ENCODE measurements around the gene RAB33A.

RAB33A gene

GRCh38 chrX:130162094-130162735 is 9.5 kb upstream of the RAB33A start:
- no peak overlapping the region for H3K9ac ChIP-seq (ENCODE audit: insufficient read length, low read depth)
- TF ChIP-seq YY1 (IDR thresholded peaks at IDR 0.05; ENCODE audit: insufficient read depth, insufficient read length) (no peak), SUZ12 (IDR thresholded peaks at IDR 0.05; ENCODE audit: extremely low read depth, insufficient read depth, insufficient read length) (no peak), ZNF274 (IDR thresholded peaks at IDR 0.05; ENCODE audit: low read depth, low read length) (no peak)
- DNase-seq (ENCODE audit: low read depth, low spot score), result no peak
- H3K9me3 ChIP-seq (ENCODE audit: insufficient read depth, low read length), result no peaks in the 10 kb centered on the region
- H3K36me3 ChIP-seq (ENCODE audit: insufficient read depth, insufficient read length, low read length), result no peaks in the 10 kb centered on the region
- H3K27me3 ChIP-seq (ENCODE audit: insufficient read depth, insufficient read length), result no peaks in the 10 kb centered on the region
- H3K4me3 ChIP-seq (ENCODE audit: insufficient read length, low read depth), result no peak overlapping the region
- no peaks in the 10 kb centered on the region for H3K4me1 ChIP-seq (ENCODE audit: insufficient read depth, insufficient read length)

GRCh38 chrX:130163398-130163797 is 8.4 kb upstream of the RAB33A start:
- no peak for DNase-seq (ENCODE audit: low read depth, low spot score)
- TF ChIP-seq YY1 (IDR thresholded peaks at IDR 0.05; ENCODE audit: insufficient read depth, insufficient read length) (no peak), SUZ12 (IDR thresholded peaks at IDR 0.05; ENCODE audit: extremely low read depth, insufficient read depth, insufficient read length) (no peak), ZNF274 (IDR thresholded peaks at IDR 0.05; ENCODE audit: low read depth, low read length) (no peak)
- Histone ChIP-seq H3K27me3 (ENCODE audit: insufficient read depth, insufficient read length) (no peaks in the 10 kb centered on the region), H3K4me1 (ENCODE audit: insufficient read depth, insufficient read length) (no peaks in the 10 kb centered on the region), H3K36me3 (ENCODE audit: insufficient read depth, insufficient read length, low read length) (no peaks in the 10 kb centered on the region), H3K9me3 (ENCODE audit: insufficient read depth, low read length) (no peaks in the 10 kb centered on the region), H3K9ac (ENCODE audit: insufficient read length, low read depth) (no peak overlapping the region), H3K4me3 (ENCODE audit: insufficient read length, low read depth) (no peak overlapping the region)

- TF ChIP-seq SUZ12 (IDR thresholded peaks at IDR 0.05; ENCODE audit: extremely low read depth, insufficient read depth, insufficient read length), result no peak
- no peak for TF ChIP-seq ZNF274 (IDR thresholded peaks at IDR 0.05; ENCODE audit: low read depth, low read length)
- no peak for TF ChIP-seq YY1 (IDR thresholded peaks at IDR 0.05; ENCODE audit: insufficient read depth, insufficient read length)
Measured at GRCh38 chrX:130165181-130165702, 6.5 kb upstream of the RAB33A start.

GRCh38 chrX:130165703-130166502 is 5.9 kb upstream of the RAB33A start, which contains the start of gene AIFM1:
Gene AIFM1, minus strand, starts transcription at chrX:130165841. Its CDS starts 185 bp downstream, at chrX:130165656.
- Histone ChIP-seq H3K27me3 (ENCODE audit: insufficient read depth, insufficient read length) (peaks cover 4% of the 10 kb centered on the region), H3K9me3 (ENCODE audit: insufficient read depth, low read length) (no peaks in the 10 kb centered on the region), H3K4me3 (ENCODE audit: insufficient read length, low read depth) (peak within 1 kb of the TSS; percentile 63), H3K36me3 (ENCODE audit: insufficient read depth, insufficient read length, low read length) (no peaks in the 10 kb centered on the region), H3K9ac (ENCODE audit: insufficient read length, low read depth) (peak within 1 kb of the TSS; percentile 86), H3K4me1 (ENCODE audit: insufficient read depth, insufficient read length) (no peaks in the 10 kb centered on the region)
- DNase-seq (ENCODE audit: low read depth, low spot score), result peak; percentile 81
- TF ChIP-seq ZNF274 (IDR thresholded peaks at IDR 0.05; ENCODE audit: low read depth, low read length) (no peak), YY1 (IDR thresholded peaks at IDR 0.05; ENCODE audit: insufficient read depth, insufficient read length) (no peak), SUZ12 (IDR thresholded peaks at IDR 0.05; ENCODE audit: extremely low read depth, insufficient read depth, insufficient read length) (no peak)

More at GRCh38 chrX:130165181-130165702, 6.5 kb upstream of the RAB33A start:
- H3K9ac ChIP-seq (ENCODE audit: insufficient read length, low read depth), result peak overlapping the region; percentile 86
- peaks cover 4% of the 10 kb centered on the region for H3K27me3 ChIP-seq (ENCODE audit: insufficient read depth, insufficient read length)
- DNase-seq (ENCODE audit: low read depth, low spot score), result no peak
- peak overlapping the region; percentile 63 for H3K4me3 ChIP-seq (ENCODE audit: insufficient read length, low read depth)
- no peaks in the 10 kb centered on the region for H3K36me3 ChIP-seq (ENCODE audit: insufficient read depth, insufficient read length, low read length)
- no peaks in the 10 kb centered on the region for H3K9me3 ChIP-seq (ENCODE audit: insufficient read depth, low read length)
- no peaks in the 10 kb centered on the region for H3K4me1 ChIP-seq (ENCODE audit: insufficient read depth, insufficient read length)

GRCh38 chrX:130166503-130166777 is 5.3 kb upstream of the RAB33A start:
- TF ChIP-seq ZNF274 (IDR thresholded peaks at IDR 0.05; ENCODE audit: low read depth, low read length) (no peak), YY1 (IDR thresholded peaks at IDR 0.05; ENCODE audit: insufficient read depth, insufficient read length) (no peak), SUZ12 (IDR thresholded peaks at IDR 0.05; ENCODE audit: extremely low read depth, insufficient read depth, insufficient read length) (no peak)
- Histone ChIP-seq H3K9ac (ENCODE audit: insufficient read length, low read depth) (peak overlapping the region; percentile 64), H3K4me1 (ENCODE audit: insufficient read depth, insufficient read length) (no peaks in the 10 kb centered on the region), H3K4me3 (ENCODE audit: insufficient read length, low read depth) (peak overlapping the region; percentile 45), H3K27me3 (ENCODE audit: insufficient read depth, insufficient read length) (peaks cover 9% of the 10 kb centered on the region), H3K36me3 (ENCODE audit: insufficient read depth, insufficient read length, low read length) (no peaks in the 10 kb centered on the region), H3K9me3 (ENCODE audit: insufficient read depth, low read length) (no peaks in the 10 kb centered on the region)
- DNase-seq (ENCODE audit: low read depth, low spot score), result no peak

GRCh38 chrX:130167040-130167439 is 4.7 kb upstream of the RAB33A start:
- DNase-seq (ENCODE audit: low read depth, low spot score), result no peak
- H3K9ac ChIP-seq (ENCODE audit: insufficient read length, low read depth), result no peak overlapping the region

More at GRCh38 chrX:130167040-130167439, 4.7 kb upstream of the RAB33A start:
- H3K36me3 ChIP-seq (ENCODE audit: insufficient read depth, insufficient read length, low read length), result no peaks in the 10 kb centered on the region
- peaks cover 15% of the 10 kb centered on the region for H3K27me3 ChIP-seq (ENCODE audit: insufficient read depth, insufficient read length)
- H3K9me3 ChIP-seq (ENCODE audit: insufficient read depth, low read length), result no peaks in the 10 kb centered on the region
- H3K4me3 ChIP-seq (ENCODE audit: insufficient read length, low read depth), result peak overlapping the region; percentile 45
- TF ChIP-seq ZNF274 (IDR thresholded peaks at IDR 0.05; ENCODE audit: low read depth, low read length) (no peak), SUZ12 (IDR thresholded peaks at IDR 0.05; ENCODE audit: extremely low read depth, insufficient read depth, insufficient read length) (no peak), YY1 (IDR thresholded peaks at IDR 0.05; ENCODE audit: insufficient read depth, insufficient read length) (no peak)
- no peaks in the 10 kb centered on the region for H3K4me1 ChIP-seq (ENCODE audit: insufficient read depth, insufficient read length)
